Measurements from ENCODE around the gene MNT. TPM values are rescaled to one million over a fixed set of nuclear protein-coding genes. Genes with fewer than 3 reads are reported as not detected.

MNT gene
- total RNA-seq, 4 donors from 2014 or later, result 1.8 to 32.6 (median 7.8) TPM

GRCh38 chr17:2336215-2336851 is 64.5 kb downstream of the MNT start, which contains the start of gene TSR1:
TSS of gene TSR1 (minus strand) at chr17:2336457. CDS start at chr17:2336427, 30 bp downstream.
- no peaks in the 10 kb centered on the region for H3K9me3 ChIP-seq
- peaks cover 0 to 5% of the 10 kb centered on the region in 2 donors for H3K4me1 ChIP-seq
- peak within 1 kb of the TSS; percentile 85 to 97 for H3K4me3 ChIP-seq
- H3K27me3 ChIP-seq, result no peaks in the 10 kb centered on the region
- peak; percentile 61 to 76 for TF ChIP-seq POLR2A (IDR thresholded peaks at IDR 0.05)
- TF ChIP-seq, protein P1, sequence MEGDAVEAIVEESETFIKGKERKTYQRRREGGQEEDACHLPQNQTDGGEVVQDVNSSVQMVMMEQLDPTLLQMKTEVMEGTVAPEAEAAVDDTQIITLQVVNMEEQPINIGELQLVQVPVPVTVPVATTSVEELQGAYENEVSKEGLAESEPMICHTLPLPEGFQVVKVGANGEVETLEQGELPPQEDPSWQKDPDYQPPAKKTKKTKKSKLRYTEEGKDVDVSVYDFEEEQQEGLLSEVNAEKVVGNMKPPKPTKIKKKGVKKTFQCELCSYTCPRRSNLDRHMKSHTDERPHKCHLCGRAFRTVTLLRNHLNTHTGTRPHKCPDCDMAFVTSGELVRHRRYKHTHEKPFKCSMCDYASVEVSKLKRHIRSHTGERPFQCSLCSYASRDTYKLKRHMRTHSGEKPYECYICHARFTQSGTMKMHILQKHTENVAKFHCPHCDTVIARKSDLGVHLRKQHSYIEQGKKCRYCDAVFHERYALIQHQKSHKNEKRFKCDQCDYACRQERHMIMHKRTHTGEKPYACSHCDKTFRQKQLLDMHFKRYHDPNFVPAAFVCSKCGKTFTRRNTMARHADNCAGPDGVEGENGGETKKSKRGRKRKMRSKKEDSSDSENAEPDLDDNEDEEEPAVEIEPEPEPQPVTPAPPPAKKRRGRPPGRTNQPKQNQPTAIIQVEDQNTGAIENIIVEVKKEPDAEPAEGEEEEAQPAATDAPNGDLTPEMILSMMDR (IDR thresholded peaks at IDR 0.05), result peak in 3 of 4 experiments; percentile 38 to 53 (median 40)
- intact Hi-C loops (cut with DNase I; ENCODE audit: low total_unique reads), result no loop called here
- peak within 1 kb of the TSS; percentile 79 to 90 for H3K27ac ChIP-seq
- DNase-seq, result peak; percentile 85 to 89
- H3K36me3 ChIP-seq, result no peaks in the 10 kb centered on the region

DNA sequence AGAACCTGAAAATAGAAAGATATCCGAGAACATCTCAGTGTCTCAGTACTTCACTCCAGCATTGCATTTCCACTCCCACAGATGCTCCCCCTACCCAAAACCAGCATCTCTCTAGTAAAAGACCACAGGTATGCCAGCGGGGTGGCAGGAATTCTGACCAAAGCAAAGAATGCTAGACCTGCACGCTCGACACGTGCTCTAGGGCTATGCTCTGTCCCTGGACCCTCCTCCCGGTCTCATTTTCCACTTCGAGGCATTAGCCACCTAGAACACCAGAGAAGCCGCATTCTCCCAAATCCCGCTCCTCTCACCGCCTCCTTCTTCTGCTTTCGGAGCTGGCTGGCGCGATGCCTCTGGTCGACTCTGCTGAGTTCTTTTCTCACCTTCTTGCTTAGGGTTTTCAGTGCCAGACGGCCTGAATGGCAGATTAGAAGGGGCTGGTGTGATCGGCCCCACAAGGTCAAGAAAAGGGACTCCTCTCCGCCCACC is 65.1 kb downstream of the MNT start:
- intact Hi-C loops (cut with DNase I; ENCODE audit: low total_unique reads), result no loop called here
- Histone ChIP-seq H3K4me1 (peaks cover 0 to 5% of the 10 kb centered on the region in 2 donors), H3K27me3 (no peaks in the 10 kb centered on the region), H3K36me3 (no peaks in the 10 kb centered on the region), H3K4me3 (peak overlapping the region; percentile 85 to 97), H3K27ac (peak overlapping the region; percentile 79 to 90), H3K9me3 (no peaks in the 10 kb centered on the region)
- peak in 1 of 2 donors; percentile 25 for DNase-seq
- no peak for TF ChIP-seq POLR2A (IDR thresholded peaks at IDR 0.05)
- TF ChIP-seq, protein P1 (IDR thresholded peaks at IDR 0.05), result no peak

Small RNA genes within 50 kb of the gene (small RNA-seq; reads per million reads assigned to genes)
- gene AC006435.3, result not detected
- not detected for gene AC006435.4

Other genes starting within 250 kb of the MNT start
- 10 to 100 TPM; 13.3 to 74.9 (median 41.6) TPM for gene SMG6, start 97.3 kb downstream of the MNT start, total RNA-seq
- 10 to 100 TPM in 2 of 4 donors, 1 to 10 TPM in 2; 5.6 to 29.2 (median 13.4) TPM for gene SRR, start 97.1 kb downstream of the MNT start, total RNA-seq
- gene TSR1, start 64.6 kb downstream of the MNT start, total RNA-seq, result 10 to 100 TPM in 3 of 4 donors, 1 to 10 TPM in 1; 2.1 to 43.3 (median 23.5) TPM
- 10 to 100 TPM; 13.2 to 77.5 (median 51.2) TPM for gene SGSM2, start 63.6 kb downstream of the MNT start, total RNA-seq
- gene METTL16, start 110.8 kb upstream of the MNT start, total RNA-seq, result 100 to 1,000 TPM in 1 of 4 donors, 10 to 100 TPM in 3; 25.1 to 118 (median 49.3) TPM
- 100 to 1,000 TPM in 3 of 4 donors, 10 to 100 TPM in 1; 84.4 to 189 (median 159) TPM for gene PAFAH1B1, start 192.6 kb upstream of the MNT start, total RNA-seq